ENCODE measurements around the gene TNS1. TPM values are rescaled to one million over a fixed set of nuclear protein-coding genes. Genes with fewer than 3 reads are reported as not detected.
A peak's percentile ranks its signal among the peaks of the same experiment; 100 is the strongest.

TNS1 gene
- total RNA-seq, 1 experiment from 2014 or later, result 6.2 TPM

DNA sequence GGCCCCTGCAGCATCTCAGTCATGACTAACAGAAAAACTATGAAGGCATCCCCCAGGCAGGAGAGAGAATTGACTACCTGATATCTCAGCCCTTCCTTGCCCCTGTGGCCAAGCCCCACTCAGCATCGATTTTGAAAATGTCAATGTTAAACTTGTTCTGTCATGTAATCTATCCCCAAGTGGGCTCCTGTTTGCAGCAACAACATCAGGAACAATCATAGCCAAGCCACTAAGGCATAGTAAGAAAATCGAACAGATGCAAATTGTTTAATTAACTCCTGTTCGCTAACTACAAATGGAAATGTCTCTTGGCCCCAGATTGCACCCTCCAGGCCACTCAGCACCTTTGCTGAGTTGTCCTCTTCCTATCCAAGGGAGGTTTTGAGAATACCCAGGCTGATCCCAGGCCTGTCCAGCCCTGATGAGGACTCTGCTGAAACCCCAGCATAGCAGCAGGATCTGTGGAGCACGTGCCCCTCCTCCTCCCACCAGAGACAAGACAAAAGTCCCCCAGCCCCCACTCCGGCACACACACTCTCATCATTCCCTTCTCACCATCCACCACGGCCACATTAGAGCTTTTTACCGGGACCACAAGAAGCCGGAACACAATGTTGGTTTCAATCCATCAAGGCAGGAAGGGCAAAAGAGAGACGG is 150.1 kb downstream of the TNS1 start:
- ChIA-PET CTCF (interaction anchor here (0.9 kb wide), 1 partner anchor 34 kb away, joined by 3 read pairs; no protein-coding TSS in a partner anchor), POLR2A (no interaction called here), RAD21 (ENCODE audit: low non-redundant PET in 1 of 2, low total read pairs in 2 of 2, uncharacterized antibody in 2 of 2, unreplicated experiment in 2 of 2) (no interaction called here)
- no peaks in the 10 kb centered on the region for H3K36me3 ChIP-seq (ENCODE audit: control insufficient read depth in 1 of 2, insufficient read depth in 2 of 2, low read length in 2 of 2)
- intact Hi-C loops (cut with micrococcal nuclease), result no loop called here
- H3K27me3 ChIP-seq (ENCODE audit: insufficient read depth, low read length), result no peaks in the 10 kb centered on the region
- no peaks in the 10 kb centered on the region for H4K20me1 ChIP-seq (ENCODE audit: insufficient read depth)
- peak overlapping the region; percentile 82 for H3K4me2 ChIP-seq (ENCODE audit: low read length)
- no peaks in the 10 kb centered on the region for H3K9me3 ChIP-seq (ENCODE audit: control insufficient read depth in 1 of 2, insufficient read depth in 1 of 2, low read depth in 1 of 2, low read length in 2 of 2)
- TF ChIP-seq JUND (IDR thresholded peaks at IDR 0.05) (no peak), POLR2A (IDR thresholded peaks at IDR 0.05; ENCODE audit: borderline replicate concordance, extremely low read depth, insufficient read depth, insufficient read length) (no peak), EGR1 (IDR thresholded peaks at IDR 0.05; ENCODE audit: low read depth) (no peak), CBX3 (IDR thresholded peaks at IDR 0.05; ENCODE audit: low read depth) (no peak), YY1 (IDR thresholded peaks at IDR 0.05; ENCODE audit: extremely low read depth, insufficient replicate concordance, low read depth, low read length) (no peak)
- TF ChIP-seq, protein P1, sequence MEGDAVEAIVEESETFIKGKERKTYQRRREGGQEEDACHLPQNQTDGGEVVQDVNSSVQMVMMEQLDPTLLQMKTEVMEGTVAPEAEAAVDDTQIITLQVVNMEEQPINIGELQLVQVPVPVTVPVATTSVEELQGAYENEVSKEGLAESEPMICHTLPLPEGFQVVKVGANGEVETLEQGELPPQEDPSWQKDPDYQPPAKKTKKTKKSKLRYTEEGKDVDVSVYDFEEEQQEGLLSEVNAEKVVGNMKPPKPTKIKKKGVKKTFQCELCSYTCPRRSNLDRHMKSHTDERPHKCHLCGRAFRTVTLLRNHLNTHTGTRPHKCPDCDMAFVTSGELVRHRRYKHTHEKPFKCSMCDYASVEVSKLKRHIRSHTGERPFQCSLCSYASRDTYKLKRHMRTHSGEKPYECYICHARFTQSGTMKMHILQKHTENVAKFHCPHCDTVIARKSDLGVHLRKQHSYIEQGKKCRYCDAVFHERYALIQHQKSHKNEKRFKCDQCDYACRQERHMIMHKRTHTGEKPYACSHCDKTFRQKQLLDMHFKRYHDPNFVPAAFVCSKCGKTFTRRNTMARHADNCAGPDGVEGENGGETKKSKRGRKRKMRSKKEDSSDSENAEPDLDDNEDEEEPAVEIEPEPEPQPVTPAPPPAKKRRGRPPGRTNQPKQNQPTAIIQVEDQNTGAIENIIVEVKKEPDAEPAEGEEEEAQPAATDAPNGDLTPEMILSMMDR (IDR thresholded peaks at IDR 0.05 in 2 of 3, conservative IDR thresholded peaks at IDR 0.05 in 1 of 3; ENCODE audit: borderline replicate concordance in 1 of 3, insufficient read depth in 1 of 3, low read depth in 2 of 3, low read length in 2 of 3), result no peak
- no TSS peak for BruUV-seq (replicated peaks)
- H3K9me2 ChIP-seq (ENCODE audit: insufficient read depth), result no peaks in the 10 kb centered on the region
- peaks cover 32 to 51% of the 10 kb centered on the region in 2 experiments for H3K4me1 ChIP-seq (ENCODE audit: control insufficient read depth in 1 of 2, insufficient read depth in 2 of 2, low read length in 2 of 2)
- H3K9ac ChIP-seq (ENCODE audit: low read length), result no peak overlapping the region
- no peaks in the 10 kb centered on the region for H3K79me2 ChIP-seq (ENCODE audit: insufficient read depth, low read length)
- DNase-seq (ENCODE audit: low read depth, low spot score) (no peak), ATAC-seq (no peak)
- H2AFZ ChIP-seq (ENCODE audit: low read depth, low read length, poor library complexity, severe bottlenecking), result no peak overlapping the region
- no peak overlapping the region for H3K27ac ChIP-seq (ENCODE audit: low read depth, low read length)
- H3K4me3 ChIP-seq (replicated peaks in 1 of 2; ENCODE audit: low read depth in 1 of 2, low read length in 2 of 2), result no peak overlapping the region

Measured in HCT116 (cell line).